HFF-Myc (cell line): Measurements from ENCODE around the gene TEF.

ENCODE experiments used
- DNase-seq: peaks from one replicate; pipeline ENCODE4 v3.0.0-alpha.2; 2011; ENCODE audit warnings: low read depth; ENCODE audit errors: extremely low read depth
- H3K4me3 ChIP-seq: replicated peaks from 2 replicates; pipeline ENCODE4 v1.5.1; 2011; ENCODE audit warnings: low read depth, mild to moderate bottlenecking, control low read depth, low read length
- CTCF ChIP-seq: IDR thresholded peaks from 2 replicates; pipeline ENCODE4 v1.5.1; 2012; ENCODE audit warnings: mild to moderate bottlenecking, low read depth, low read length, control low read depth; ENCODE audit errors: missing control alignments

The TEF gene

GRCh38 chr22:41448189-41448808 lies 66.6 kb downstream of the TEF start:
- peak overlapping the region; percentile 98 for H3K4me3 ChIP-seq
- peak; percentile 99 for DNase-seq
- no peak for TF ChIP-seq CTCF
